Forelimb muscle (tissue), 1 donor: ENCODE measurements around the gene HEPN1. TPM values are rescaled to one million over a fixed set of nuclear protein-coding genes. Genes with fewer than 3 reads are reported as not detected.

Experiments
- DNase-seq: peaks from one replicate; pipeline ENCODE4 v3.0.0-alpha.2; 2013; ENCODE audit warnings: low read depth
- polyA plus RNA-seq: library from polyadenylated mRNA; unstranded; fragments of 120-200 nt; gene quantifications from one replicate; pipeline ENCODE4 v1.2.1, GENCODE V29; 2013; ENCODE audit not compliant: insufficient read length

HEPN1 gene
- polyA plus RNA-seq = 0.20 TPM

GRCh38 chr11:124918950-124919349, at the start of gene HEPN1:
HEPN1 (plus strand) TSS chr11:124919250.
- DNase-seq = no peak

GRCh38 chr11:124869331-124869730, 49.7 kb upstream of the HEPN1 start:
- no peak for DNase-seq

GRCh38 chr11:124869856-124870387, 49.1 kb upstream of the HEPN1 start:
- no peak for DNase-seq

- no peak for DNase-seq
Measured at GRCh38 chr11:124870430-124870829, 48.6 kb upstream of the HEPN1 start.

- no peak for DNase-seq
Measured at GRCh38 chr11:124872280-124872679, 46.8 kb upstream of the HEPN1 start.

- DNase-seq = no peak
Measured at GRCh38 chr11:124872741-124873140, 46.3 kb upstream of the HEPN1 start.

GRCh38 chr11:124873951-124874350, 45.1 kb upstream of the HEPN1 start:
- DNase-seq = no peak

GRCh38 chr11:124874571-124875255, 44.3 kb upstream of the HEPN1 start:
- no peak for DNase-seq

- no peak for DNase-seq
Measured at GRCh38 chr11:124875401-124875800, 43.6 kb upstream of the HEPN1 start.

GRCh38 chr11:124875943-124876817, 42.9 kb upstream of the HEPN1 start:
- DNase-seq = peak; percentile 63

- DNase-seq = no peak
Measured at GRCh38 chr11:124876818-124877630, 42.0 kb upstream of the HEPN1 start.

- no peak for DNase-seq
Measured at GRCh38 chr11:124877631-124877909, 41.5 kb upstream of the HEPN1 start.

- DNase-seq = no peak
Measured at GRCh38 chr11:124877910-124878758, 40.9 kb upstream of the HEPN1 start.

- no peak for DNase-seq
Measured at GRCh38 chr11:124878759-124879492, 40.1 kb upstream of the HEPN1 start.

GRCh38 chr11:124879493-124880289, 39.4 kb upstream of the HEPN1 start:
- DNase-seq = no peak

- no peak for DNase-seq
Measured at GRCh38 chr11:124880290-124880611, 38.8 kb upstream of the HEPN1 start.

GRCh38 chr11:124880958-124881357, 38.1 kb upstream of the HEPN1 start:
- DNase-seq = no peak

GRCh38 chr11:124882339-124883071, 36.5 kb upstream of the HEPN1 start:
- no peak for DNase-seq

- DNase-seq = no peak
Measured at GRCh38 chr11:124884340-124884739, 34.7 kb upstream of the HEPN1 start.
